Neural progenitor cell (in vitro differentiated cells): Measurements from ENCODE around the gene TMEM256. TPM values are rescaled to one million over a fixed set of nuclear protein-coding genes. Genes with fewer than 3 reads are reported as not detected.

Source experiments
- DNase-seq: peaks from one replicate; pipeline ENCODE4 v3.0.0-alpha.2; 2016; ENCODE audit warnings: low spot score
- H2AFZ ChIP-seq: fragments of 200-600 bp; sonication (generic); replicated peaks from 2 replicates; pipeline ENCODE4 v1.6.1; 2016; ENCODE audit warnings: antibody characterized with exemption
- H3F3A ChIP-seq: fragments of 200-600 bp; sonication (generic); 2 replicates; pipeline ENCODE4 v1.6.1; 2016; ENCODE audit warnings: antibody characterized with exemption, low read depth
- H3K27ac ChIP-seq: fragments of 200-600 bp; sonication (generic); 2 replicates; pipeline ENCODE4 v1.5.1; 2016; ENCODE audit warnings: mild to moderate bottlenecking
- H3K27me3 ChIP-seq: fragments of 200-600 bp; sonication (generic); 2 replicates; pipeline ENCODE4 v1.6.1; 2016; ENCODE audit warnings: mild to moderate bottlenecking, moderate library complexity
- H3K36me3 ChIP-seq: fragments of 200-600 bp; sonication (generic); 2 replicates; pipeline ENCODE4 v1.5.1; 2016
- H3K4me1 ChIP-seq: fragments of 200-600 bp; sonication (generic); 2 replicates; pipeline ENCODE4 v1.6.1; 2016; ENCODE audit warnings: mixed run types
- H3K4me2 ChIP-seq: fragments of 200-600 bp; sonication (generic); 2 replicates; pipeline ENCODE4 v1.6.1; 2016
- H3K4me3 ChIP-seq: fragments of 200-600 bp; sonication (generic); 2 replicates; pipeline ENCODE4 v1.5.1; 2016
- H3K79me2 ChIP-seq: fragments of 200-600 bp; sonication (generic); 2 replicates; pipeline ENCODE4 v1.6.1; 2016; ENCODE audit warnings: low read depth
- H3K9ac ChIP-seq: fragments of 200-600 bp; sonication (generic); 2 replicates; pipeline ENCODE4 v1.6.1; 2016
- H3K9me3 ChIP-seq: fragments of 200-600 bp; sonication (generic); 2 replicates; pipeline ENCODE4 v1.5.1; 2016; ENCODE audit warnings: low read depth
- H4K20me1 ChIP-seq: fragments of 200-600 bp; sonication (generic); 2 replicates; pipeline ENCODE4 v1.6.1; 2016; ENCODE audit warnings: low read depth
- H3K27ac Mint-ChIP-seq: 3 replicates; pipeline ENCODE4 v1.8.0; 2021; ENCODE audit warnings: mixed read lengths
- H3K27me3 Mint-ChIP-seq: 2 replicates; pipeline ENCODE4 v1.8.0; 2022; ENCODE audit warnings: low read depth, mild to moderate bottlenecking, inconsistent platforms, moderate library complexity, mixed read lengths; ENCODE audit not compliant: insufficient read depth
- H3K36me3 Mint-ChIP-seq: 3 replicates; pipeline ENCODE4 v1.8.0; 2021; ENCODE audit warnings: mixed read lengths
- H3K4me1 Mint-ChIP-seq: 3 replicates; pipeline ENCODE4 v1.8.0; 2021; ENCODE audit warnings: mixed read lengths
- H3K4me3 Mint-ChIP-seq: 3 replicates; pipeline ENCODE4 v1.8.0; 2021; ENCODE audit warnings: mild to moderate bottlenecking, moderate library complexity, mixed read lengths
- H3K9me3 Mint-ChIP-seq: 3 replicates; pipeline ENCODE4 v1.8.0; 2020; ENCODE audit warnings: mixed read lengths
- CTCF ChIP-seq: fragments of 200-600 bp; sonication (generic); IDR thresholded peaks from 2 replicates; pipeline ENCODE4 v1.5.1; 2017; ENCODE audit warnings: antibody characterized with exemption, mild to moderate bottlenecking
- EZH2 ChIP-seq: fragments of 200-600 bp; sonication (generic); IDR thresholded peaks from 2 replicates; pipeline ENCODE4 v1.6.1; 2017; ENCODE audit warnings: antibody characterized with exemption, mild to moderate bottlenecking, moderate library complexity
- EZH2phosphoT487 ChIP-seq: fragments of 200-600 bp; sonication (generic); IDR thresholded peaks from 2 replicates; pipeline ENCODE4 v1.6.1; 2017; ENCODE audit warnings: antibody characterized with exemption
- total RNA-seq: library from RNA; depleted of rRNA; stranded (reverse); fragments of >200 nt; gene quantifications from 2 replicates; pipeline ENCODE4 v1.2.3, GENCODE V29; 2015; ENCODE audit warnings: low replicate concordance

TMEM256 gene
- total RNA-seq, 1 donor from 2014 or later: 72.0 TPM

- DNase-seq: peak; percentile 88
- Mint-ChIP-seq H3K27ac (peak overlapping the region; percentile 42), H3K27me3 (peaks cover 38% of the 10 kb centered on the region), H3K36me3 (no peaks in the 10 kb centered on the region), H3K9me3 (no peaks in the 10 kb centered on the region), H3K4me3 (peak overlapping the region; percentile 89), H3K4me1 (peaks cover 44% of the 10 kb centered on the region)
- peak overlapping the region; percentile 93 for H3K4me2 ChIP-seq
- H3K4me3 ChIP-seq: peak overlapping the region; percentile 74
- peak overlapping the region; percentile 84 for H2AFZ ChIP-seq
- peak; percentile 84 for TF ChIP-seq EZH2phosphoT487
- peak; percentile 90 for TF ChIP-seq EZH2
- TF ChIP-seq CTCF: no peak
- peaks cover 61% of the 10 kb centered on the region for H3K27me3 ChIP-seq
- no peaks in the 10 kb centered on the region for H4K20me1 ChIP-seq
- H3K9me3 ChIP-seq: no peaks in the 10 kb centered on the region
- no peaks in the 10 kb centered on the region for H3K79me2 ChIP-seq
- H3K9ac ChIP-seq: no peak overlapping the region
- H3K36me3 ChIP-seq: no peaks in the 10 kb centered on the region
- no peak overlapping the region for H3K27ac ChIP-seq
- peaks cover 43% of the 10 kb centered on the region for H3F3A ChIP-seq
- peaks cover 20% of the 10 kb centered on the region for H3K4me1 ChIP-seq
These were observed 34.2 kb upstream of the TMEM256 start for GRCh38 chr17:7437950-7438614.

DNA sequence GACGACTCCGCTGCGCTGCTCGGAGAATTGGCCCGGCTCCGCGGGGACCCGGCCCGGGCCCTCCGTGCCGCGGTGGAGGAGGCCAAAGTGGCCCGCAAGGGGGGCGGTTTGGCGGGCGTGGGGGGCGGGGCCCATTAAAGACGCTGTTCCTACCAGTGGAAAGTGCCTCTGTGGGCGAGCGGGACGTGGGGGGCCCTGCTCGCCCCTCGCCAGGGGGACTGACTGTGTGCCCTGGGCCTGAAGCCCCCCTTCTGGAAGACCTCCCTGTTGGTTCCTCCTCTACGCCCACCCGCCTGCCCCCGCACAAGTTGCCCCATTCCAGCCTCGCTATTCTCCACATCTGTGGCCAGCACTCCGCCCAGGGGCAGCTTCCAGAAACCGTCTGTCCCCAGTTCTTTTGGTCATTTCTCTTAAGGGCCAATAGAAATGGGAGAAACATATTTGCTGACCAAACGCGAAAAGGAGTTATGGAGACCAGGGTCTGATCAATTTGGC, 33.5 kb upstream of the TMEM256 start:
- Histone ChIP-seq H3K9me3 (no peaks in the 10 kb centered on the region), H3F3A (peaks cover 43% of the 10 kb centered on the region), H3K9ac (no peak overlapping the region), H3K4me1 (peaks cover 20% of the 10 kb centered on the region), H2AFZ (peak overlapping the region; percentile 72), H3K79me2 (no peaks in the 10 kb centered on the region), H3K4me2 (peak overlapping the region; percentile 93), H3K27me3 (peaks cover 58% of the 10 kb centered on the region), H3K36me3 (no peaks in the 10 kb centered on the region), H4K20me1 (no peaks in the 10 kb centered on the region), H3K27ac (no peak overlapping the region), H3K4me3 (peak overlapping the region; percentile 74)
- DNase-seq: no peak
- no peak for TF ChIP-seq EZH2phosphoT487
- peaks cover 43% of the 10 kb centered on the region for H3K4me1 Mint-ChIP-seq
- no peaks in the 10 kb centered on the region for H3K9me3 Mint-ChIP-seq
- peaks cover 38% of the 10 kb centered on the region for H3K27me3 Mint-ChIP-seq
- H3K27ac Mint-ChIP-seq: peak overlapping the region; percentile 42
- H3K4me3 Mint-ChIP-seq: peak overlapping the region; percentile 89
- H3K36me3 Mint-ChIP-seq: no peaks in the 10 kb centered on the region

DNA sequence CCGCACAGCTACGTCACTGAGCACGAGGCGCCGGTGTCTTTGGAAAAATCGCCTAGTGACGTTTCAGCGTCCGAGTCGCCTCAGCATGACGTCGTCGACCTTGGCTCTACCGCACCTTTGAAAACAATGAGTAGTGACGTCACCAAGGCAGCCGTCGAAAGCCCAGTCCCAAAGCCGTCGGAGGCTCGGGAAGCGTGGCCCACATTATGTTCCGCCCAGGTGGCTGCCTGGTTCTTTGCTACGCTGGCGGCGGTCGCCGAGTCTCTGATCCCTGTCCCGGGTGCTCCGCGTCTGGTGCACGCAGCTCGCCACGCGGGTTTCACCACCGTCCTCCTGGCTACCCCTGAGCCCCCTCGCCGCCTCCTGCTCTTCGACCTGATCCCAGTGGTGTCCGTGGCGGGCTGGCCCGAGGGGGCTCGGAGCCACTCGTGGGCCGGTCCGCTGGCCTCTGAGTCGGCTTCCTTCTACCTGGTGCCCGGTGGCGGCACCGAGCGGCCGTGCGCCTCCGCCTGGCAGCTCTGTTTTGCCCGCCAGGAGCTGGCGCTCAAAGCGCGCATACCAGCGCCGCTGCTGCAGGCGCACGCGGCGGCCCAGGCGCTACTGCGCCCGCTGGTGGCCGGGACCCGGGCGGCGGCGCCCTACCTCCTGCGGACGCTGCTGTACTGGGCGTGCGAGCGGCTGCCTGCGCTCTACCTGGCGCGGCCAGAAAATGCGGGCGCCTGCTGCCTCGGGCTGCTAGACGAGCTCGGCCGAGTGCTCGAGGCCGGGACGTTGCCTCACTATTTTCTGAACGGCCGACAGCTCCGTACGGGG, 32.9 kb upstream of the TMEM256 start:
- Histone ChIP-seq H3K9ac (no peak overlapping the region), H3K4me2 (peak overlapping the region; percentile 93), H3K36me3 (no peaks in the 10 kb centered on the region), H3K27ac (no peak overlapping the region), H3K9me3 (no peaks in the 10 kb centered on the region), H4K20me1 (no peaks in the 10 kb centered on the region), H3K4me3 (peak overlapping the region; percentile 74), H3F3A (peaks cover 43% of the 10 kb centered on the region), H3K27me3 (peaks cover 58% of the 10 kb centered on the region), H3K4me1 (peaks cover 20% of the 10 kb centered on the region), H2AFZ (peak overlapping the region; percentile 72), H3K79me2 (no peaks in the 10 kb centered on the region)
- TF ChIP-seq EZH2 (no peak), CTCF (peak; percentile 78)
- Mint-ChIP-seq H3K36me3 (no peaks in the 10 kb centered on the region), H3K27ac (no peak overlapping the region), H3K27me3 (peaks cover 38% of the 10 kb centered on the region), H3K4me1 (peaks cover 38% of the 10 kb centered on the region), H3K4me3 (peak overlapping the region; percentile 85), H3K9me3 (no peaks in the 10 kb centered on the region)
- DNase-seq: peak; percentile 96
